NK-92 (cell line): ENCODE results near the gene BAX.

ENCODE experiments used
- DNase-seq: peaks from one replicate; lab custom pipeline; 2025; ENCODE audit not compliant: unreplicated experiment; lab: John Stamatoyannopoulos, UW

The BAX gene

GRCh38 chr19:49011194-49011593, 56.5 kb downstream of the BAX start:
- no peak for DNase-seq
